HG02610 (cell line): Measurements from ENCODE around the gene CDH11.

Experiments
- ATAC-seq: cut with Tn5 transposase; IDR thresholded peaks from one replicate; pipeline ENCODE4 v1.9.1; 2021; ENCODE audit warnings: mild to moderate bottlenecking, moderate library complexity; ENCODE audit not compliant: unreplicated experiment

The CDH11 gene

DNA sequence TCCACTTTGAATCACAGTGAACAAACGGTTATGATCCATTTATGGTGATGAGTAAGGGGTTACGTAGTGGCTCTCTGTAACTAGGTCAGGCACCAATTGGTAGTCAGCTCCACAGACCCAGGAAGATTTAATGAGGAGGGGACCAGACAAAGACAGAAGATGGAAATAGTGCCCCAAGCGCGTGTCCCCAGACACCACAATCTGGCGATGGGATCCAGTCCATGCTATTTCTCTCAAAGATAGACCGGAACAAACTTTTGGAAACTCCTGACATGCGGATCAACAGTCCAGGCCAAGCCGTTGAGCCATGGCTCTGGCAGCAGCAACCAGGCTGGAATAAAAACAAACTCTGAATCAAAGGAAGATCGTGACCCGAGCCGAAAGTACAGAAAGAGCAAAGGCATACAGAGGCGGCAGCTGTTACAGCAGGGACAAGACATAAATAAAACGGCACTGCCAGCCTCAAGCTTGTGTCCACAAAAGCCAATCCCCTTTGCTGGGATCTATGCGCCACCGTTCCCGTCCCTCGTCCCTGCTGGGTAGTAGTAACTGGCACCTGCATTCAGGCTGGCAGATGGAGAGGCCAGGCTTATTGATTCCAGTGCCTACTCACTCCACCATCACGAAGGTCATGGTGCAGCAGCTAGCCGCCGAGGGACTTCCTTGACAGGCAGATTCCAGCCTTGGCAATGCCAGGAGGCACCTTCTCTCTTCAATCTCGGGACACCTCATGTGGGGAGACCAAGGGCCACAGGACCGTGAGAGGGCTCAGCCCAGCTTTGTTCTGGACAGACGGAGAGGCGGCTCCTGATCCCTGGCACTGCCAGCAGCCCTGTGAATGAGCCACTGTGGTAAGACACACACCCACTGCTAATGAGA is 50.2 kb downstream of the CDH11 start:
- ATAC-seq = no peak

DNA sequence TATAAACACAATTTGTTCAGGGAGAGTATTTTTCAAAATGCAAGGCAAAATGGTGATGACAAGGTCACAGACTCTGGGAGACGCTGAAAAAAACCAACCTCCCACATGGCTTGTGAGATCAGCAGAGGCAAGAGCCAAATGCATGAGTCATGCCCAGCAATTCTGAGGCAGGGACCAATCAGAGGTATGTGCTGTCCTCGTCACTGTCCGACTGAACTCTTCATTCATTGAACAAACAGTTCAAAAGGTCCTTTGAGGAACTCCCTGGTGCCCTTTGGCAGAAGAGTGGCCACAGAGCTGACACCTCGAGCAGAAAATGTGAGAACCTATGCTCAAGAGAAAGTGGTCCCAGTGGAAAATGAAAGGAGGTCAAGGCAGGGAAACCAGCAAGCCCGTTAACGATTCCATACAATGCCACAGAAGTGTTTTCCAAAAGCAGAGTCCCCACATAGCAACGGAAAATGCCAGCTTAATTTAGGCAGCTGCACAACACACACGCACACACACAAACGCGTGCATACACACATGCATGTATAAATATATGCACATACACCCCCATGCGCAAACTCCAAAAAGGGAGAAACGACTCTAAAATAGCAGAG is 50.9 kb downstream of the CDH11 start:
- ATAC-seq = no peak

DNA sequence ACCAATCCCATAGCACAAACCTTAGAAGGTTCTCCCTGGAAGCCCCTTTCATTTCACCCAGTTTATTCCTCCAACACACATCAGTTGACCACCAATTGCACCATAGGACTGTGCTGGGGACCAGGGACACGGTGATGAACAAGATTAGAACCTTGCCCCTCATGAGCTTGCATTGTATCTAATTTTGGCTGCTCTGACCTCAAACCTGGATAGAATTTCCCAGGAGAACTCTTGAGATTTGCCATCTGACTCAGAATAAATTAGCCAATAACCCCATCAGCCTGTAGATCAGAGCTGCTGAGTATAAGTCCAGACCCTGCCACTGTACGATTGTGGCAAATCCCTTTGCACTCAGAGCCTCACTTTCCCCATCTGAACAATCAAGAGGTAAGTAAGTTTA is 52.1 kb downstream of the CDH11 start:
- no peak for ATAC-seq

DNA sequence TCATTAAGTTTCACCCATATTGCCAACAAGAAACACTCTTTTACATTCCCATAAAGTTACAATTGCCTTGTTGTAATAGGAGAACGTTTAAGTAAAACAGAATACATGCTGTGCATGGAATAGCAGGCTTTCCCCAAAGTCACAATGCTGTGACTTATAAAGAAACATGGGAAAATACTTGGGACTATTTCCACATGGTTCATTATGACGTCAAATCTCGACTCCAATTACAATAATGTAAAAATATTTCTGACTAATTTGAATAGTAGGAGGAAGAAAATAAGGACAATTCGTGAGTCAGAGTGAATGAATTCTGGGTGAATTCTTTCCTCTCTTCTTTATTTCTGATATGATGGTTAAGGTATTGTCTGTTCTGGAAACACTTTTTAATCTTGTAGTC is 52.8 kb downstream of the CDH11 start:
- no peak for ATAC-seq

DNA sequence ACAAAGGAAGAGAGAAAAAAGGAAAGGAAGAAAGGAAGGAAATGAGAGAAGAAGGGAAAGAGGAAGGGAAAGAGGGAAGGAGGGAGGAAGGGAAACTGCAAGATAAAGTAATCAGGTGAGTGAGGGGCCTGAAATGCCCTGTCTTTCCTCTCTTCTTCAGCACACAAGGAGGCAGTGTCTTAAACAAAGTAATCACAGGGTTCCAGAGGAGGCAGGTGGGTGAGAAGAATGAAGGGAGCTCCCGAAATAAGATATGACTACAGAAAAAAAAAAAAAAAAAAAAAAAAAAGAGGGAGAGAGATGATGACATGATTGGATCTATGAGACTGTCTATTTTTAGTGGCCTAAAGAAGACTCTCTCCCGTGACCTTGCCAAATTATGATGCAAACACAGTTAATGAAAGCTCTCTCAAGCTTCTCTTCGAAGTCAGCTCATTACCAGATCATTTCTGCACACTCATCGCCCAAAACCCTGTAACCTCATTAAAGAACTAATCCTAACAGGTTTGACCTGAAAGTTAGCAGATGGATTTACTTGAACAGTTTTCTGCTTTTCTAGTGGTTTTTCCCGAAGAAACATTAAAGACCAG is 53.6 kb downstream of the CDH11 start:
- ATAC-seq = no peak

DNA sequence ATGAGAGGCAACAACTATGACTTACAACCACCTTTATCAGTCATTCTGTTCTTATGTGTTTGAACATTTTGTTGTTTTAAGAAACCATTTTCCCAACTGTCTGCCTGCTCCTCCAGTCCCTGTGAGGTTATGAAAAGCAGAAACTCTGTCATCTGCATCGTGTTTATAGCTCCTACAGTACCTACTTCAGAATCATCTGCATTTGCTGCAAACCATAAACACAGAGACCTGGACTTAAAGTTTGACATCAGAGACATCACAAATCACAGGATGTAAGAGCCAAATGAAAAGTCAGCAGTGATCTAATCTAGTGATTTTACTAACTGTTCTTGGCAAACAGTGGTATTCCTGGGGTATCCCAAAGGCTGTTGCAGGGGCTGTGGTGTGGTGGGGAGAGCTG is 55.2 kb downstream of the CDH11 start:
- ATAC-seq = no peak

DNA sequence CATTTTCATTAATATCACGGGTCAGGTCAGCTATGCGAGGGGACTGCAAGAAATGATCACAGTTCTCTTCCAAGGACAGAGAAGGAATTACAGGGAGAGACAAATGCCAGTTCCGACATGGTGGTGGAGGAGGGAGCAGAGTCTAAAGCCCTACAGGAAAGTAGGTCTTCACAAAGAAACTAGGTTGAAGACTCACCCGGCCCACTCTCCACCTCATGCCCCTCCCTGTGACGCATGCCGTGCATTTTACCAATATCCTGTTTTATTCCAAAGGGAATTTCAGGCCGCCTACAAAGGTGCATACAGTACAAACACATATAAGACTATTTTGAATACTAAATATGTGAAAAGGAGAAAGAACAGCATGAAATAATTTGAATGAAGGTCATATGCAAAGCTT is 56.8 kb downstream of the CDH11 start:
- ATAC-seq = no peak

DNA sequence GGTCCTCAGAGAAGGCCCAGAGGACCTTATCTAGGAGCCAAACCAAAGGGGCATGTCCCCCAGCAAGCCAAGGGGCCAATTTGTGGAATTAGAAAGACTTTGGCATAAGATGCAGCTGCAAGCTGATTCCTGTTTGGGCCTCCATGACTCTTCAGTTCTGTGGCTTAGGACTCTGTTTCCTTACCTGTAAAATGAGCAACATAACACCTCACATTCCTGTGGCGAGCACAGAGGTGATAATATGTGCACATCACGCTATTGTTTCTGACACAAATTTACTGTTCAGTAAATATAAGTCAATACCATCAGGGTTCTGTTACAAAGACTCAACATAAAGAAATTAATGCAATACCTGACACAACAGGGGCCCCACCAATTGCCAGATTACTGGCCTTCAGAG is 57.7 kb downstream of the CDH11 start:
- ATAC-seq = no peak

DNA sequence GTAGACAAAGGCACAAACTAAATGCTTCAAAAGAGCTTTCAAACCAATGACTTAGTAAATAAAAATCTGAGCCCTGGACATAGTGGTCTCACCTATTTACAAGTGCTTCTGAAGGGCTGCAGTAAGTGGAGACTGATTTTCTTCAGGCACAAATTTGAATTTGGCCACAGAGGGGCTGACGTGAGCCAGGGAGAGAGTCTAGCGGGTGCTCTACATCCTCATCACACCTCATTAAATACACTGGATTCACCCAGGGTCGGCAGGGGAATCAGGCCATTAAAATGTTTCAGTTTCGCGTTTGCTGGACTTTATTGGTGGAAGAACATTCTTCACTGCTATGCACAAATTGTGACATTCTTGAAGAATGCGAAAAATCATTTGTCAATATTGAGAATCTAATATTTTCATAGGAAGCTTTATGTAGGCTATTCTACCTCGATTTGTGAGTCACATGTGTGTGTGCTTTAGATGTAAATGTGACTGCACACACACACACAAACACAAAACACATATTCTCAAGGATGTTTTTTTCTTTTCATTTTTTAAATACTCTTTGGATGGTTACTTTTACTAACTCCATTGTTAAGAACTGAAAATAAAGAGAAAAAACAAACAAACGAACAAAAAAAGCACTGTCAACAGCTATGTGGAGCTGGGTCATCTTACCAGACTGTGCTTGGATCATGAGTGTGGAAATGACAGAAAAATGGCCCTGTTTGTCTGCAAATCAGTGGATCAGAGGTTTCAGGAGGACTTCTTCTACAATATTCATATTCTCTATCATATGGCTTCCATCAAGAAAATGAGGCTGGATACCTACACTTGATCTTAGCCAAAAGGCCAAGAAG is 58.9 kb downstream of the CDH11 start:
- ATAC-seq = no peak

DNA sequence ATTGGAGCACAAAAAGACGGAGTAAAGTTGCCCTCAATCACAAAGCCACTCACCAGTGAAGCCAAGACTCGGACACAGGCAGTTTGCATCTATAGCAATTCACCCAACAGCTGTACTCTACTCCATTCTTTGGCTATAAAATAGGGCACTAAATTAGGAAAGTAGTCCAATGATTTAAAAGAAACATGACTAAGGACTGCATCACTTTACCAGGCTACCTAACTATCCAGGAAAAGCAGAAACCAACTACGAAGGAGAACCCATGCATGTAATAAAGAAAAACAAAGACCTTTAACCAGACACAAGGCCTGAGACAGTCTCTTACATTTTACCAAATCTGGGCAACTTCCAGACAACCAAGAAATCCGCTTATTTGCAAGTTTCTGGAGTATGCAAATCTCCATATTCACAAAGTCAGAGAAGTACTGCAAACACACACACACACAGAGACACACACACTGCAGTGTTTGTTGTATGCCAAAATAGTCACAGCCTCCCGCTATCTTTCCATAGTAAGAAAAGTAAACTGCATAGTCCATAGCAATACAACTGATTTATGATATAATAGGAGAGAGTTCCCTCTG is 59.8 kb downstream of the CDH11 start:
- ATAC-seq = no peak

DNA sequence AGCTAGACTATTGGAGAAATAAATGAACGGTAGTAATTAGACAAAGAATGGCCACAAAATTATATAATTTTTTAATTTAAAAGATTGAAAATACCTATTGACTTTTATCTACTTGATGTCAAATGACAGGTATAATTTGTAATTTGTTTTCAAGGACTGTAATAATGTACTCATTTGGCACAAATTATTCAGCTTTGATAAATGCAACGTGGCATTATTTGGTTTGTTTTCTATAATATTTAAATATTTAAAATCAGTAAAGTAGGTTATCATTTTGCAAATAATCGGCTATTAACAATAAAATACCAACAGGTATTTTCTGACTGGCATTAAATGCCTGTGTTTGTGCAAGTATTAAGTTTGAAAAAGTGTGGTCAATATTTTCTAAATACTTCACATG is 60.6 kb downstream of the CDH11 start:
- no peak for ATAC-seq

DNA sequence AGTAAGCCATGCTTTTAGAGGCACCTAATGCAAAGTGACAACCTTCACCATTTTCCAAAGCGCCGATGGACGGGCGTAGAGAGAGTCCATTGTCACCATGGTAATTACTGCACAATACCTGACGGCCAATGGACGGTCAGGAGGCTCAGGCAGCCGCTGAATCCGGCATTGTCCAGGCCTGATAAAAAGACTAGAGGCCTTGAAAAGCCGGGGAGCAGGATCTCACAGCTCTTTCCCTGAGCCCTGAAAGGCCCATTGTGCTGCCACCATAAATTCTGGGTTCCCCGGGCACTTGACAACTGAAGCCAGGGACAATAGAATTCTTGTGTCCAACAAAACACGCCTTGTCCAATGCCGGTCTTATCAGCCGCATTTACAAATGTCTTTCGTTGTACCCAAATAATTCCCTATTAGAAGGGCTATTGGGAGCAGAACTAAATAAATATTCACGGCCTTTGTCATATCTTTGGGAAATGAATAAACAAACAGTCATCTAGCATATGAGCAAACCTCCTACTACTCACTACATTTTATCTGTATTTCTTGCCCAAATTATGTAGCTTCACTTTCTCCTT is 62.4 kb downstream of the CDH11 start:
- no peak for ATAC-seq

DNA sequence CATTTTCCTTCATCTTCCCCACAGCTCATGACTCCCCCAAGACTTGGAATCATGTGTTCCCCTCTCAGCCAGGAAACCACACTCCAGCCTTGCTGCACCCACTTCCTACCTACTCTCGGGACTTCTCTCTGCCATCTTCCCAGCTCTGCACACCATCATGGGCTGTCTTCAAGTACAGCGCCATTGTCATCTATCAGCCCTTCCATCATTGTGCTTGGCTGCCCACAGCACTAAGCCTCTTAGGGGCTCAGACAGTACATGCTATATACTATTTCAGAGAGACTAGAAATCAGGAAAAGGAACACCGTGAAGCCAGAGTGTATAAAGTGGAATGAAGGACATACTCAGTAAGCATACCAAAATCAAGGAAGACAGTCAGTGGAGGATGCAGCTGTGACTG is 64.7 kb downstream of the CDH11 start:
- ATAC-seq = no peak

DNA sequence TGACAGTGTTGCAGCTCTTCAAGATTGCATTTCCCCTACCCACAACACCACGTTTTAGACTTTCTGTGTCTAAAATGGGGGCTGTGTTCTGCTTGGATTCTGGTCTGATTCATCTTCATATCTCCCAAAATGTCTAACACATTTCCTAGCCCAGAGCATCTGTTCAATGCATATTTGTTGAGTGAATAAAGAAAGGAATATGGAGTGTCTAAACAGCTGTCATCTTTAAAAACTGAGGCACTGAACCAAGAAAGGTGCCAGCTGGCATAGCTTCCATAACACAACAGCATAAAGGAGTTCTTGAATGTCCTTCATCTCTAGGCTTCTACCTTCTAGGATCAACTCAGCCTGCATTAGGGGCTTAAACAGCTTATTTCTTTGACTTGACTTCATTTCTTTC is 67.4 kb downstream of the CDH11 start:
- ATAC-seq = no peak

DNA sequence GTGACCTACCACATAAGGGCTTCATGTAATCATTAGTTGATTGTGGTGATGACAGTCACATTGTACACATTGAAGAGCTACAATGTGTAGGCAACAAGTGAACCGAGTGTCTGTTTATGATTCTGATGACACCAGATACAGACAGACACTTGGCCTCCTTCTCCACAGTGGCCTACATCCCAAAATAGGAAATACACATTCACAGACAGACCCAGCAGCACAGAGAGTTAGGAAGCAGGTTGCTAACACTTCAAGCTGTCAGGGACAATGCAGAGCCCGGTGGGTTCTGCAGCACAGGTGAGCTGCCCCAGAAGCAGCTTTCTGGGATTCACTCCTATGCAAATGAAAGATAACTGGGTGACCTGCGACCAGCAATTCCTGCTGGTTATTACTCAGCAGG is 72.2 kb downstream of the CDH11 start:
- ATAC-seq = no peak

DNA sequence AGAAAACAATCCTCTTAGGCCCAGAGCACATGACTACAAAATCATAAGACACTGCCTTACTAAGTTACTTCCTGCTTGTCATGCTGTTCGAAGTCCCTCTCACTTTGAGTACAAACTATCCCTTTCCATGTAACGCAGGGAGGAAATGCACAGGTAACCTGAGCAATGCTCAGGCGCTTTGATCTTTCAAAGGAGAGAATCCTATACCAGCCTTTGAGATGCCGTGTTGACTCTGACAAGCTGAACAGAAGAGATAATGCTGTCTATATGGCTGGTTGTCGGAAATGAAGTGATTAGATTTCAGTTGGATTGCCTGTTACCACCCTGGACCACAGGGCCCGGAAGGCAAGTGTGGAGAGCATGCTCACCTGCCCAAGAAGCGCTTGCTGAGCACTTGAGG is 75.9 kb downstream of the CDH11 start:
- no peak for ATAC-seq

DNA sequence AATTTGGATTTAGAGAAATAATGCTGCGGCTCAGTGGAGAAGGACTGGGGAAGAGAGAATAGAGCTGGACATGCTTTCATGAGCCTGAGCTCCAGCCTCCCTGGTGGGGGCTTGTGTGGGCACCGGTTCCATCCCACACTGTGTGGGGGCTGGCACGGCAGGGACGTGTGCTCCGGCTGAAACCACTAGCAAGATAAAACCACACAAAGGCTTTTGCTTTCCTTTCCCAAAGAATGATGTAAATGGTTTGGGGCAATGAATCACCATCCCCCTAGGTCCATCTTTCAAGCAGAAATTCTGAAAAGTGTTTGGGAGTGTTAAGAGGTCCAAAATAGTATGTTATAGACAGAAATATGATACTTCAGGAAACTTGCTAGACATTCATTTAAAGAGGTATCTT is 77.0 kb downstream of the CDH11 start:
- no peak for ATAC-seq

DNA sequence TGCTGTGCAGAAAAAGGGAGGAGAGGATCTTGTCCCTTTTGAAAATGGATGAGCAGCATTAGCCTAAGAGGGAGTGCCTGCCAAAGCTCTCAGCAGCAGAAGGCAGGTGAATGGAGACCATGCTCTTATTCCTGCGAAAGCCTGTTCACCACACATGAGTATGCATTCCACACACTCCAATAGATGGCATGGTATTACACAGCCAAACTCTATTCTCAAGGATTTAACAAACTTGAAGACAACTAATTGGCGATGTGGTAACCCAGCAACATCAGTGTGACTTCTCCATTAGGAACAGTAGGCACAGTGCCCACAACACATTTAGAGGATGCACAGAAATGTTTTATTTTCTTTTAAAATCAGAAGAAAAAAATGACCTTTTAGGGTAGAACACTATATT is 77.8 kb downstream of the CDH11 start:
- no peak for ATAC-seq

DNA sequence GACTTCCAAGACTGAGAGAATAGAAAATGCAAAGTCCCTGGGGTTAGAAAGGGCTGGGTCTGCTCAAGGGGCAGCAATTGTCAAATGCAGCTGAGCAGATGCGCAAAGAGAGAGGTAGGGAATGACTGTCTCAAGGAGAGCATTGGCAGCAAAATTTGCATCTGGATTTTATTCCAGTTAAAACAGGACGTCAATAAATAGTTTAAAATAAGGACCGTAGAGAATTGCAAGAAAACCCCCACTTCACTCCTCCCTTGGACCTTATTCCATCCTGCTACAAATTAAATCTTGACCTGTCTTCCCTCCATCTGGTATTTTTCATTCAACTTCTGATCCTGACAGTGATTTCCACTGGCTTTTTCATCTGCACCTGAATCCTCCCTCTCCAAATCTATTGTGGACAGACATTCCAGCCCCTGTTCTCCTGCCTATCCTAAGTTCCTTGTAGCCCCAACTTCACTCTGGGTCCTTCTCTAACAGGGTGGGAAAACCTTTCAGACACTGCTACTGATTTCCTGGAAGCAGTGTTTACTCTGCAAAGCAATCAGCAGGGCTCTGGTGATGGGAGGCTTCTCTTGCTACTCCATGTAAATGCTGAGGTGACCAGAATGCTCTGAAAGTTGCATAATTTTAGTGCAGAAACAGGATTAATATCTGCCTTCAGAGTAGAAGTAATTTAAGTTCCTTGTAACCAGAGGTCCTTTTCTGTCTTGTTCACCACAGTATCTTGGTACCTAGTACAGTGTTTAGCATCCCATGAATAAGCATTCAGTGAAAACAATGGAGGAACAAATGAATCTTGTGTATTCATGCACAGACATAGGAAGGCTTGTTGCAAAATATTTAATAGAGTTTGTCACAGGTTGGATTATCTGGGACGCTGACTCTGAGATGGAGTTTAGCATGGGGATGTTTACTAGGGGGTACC is 79.2 kb downstream of the CDH11 start:
- no peak for ATAC-seq

DNA sequence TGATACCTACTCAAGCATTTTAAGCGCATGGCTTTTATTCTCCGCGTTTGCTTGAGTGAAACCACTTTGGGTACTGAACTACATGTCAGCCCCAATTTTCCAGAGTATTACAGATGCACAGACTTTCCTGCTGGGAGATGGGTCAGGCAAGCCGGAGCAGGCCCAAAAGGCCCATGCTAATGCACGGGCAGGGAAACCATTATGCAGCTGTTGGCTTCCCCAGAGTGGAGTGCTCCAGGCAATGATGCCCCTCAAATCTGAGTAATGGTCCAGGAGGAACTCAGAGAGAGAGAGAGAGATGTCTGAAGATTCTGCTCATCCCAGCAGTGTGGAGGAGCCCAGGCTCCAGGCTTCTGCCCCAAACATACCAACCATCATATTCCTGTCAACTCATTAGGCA is 80.2 kb downstream of the CDH11 start:
- ATAC-seq = no peak
